Measurements from ENCODE around the gene JAK2.

DNA sequence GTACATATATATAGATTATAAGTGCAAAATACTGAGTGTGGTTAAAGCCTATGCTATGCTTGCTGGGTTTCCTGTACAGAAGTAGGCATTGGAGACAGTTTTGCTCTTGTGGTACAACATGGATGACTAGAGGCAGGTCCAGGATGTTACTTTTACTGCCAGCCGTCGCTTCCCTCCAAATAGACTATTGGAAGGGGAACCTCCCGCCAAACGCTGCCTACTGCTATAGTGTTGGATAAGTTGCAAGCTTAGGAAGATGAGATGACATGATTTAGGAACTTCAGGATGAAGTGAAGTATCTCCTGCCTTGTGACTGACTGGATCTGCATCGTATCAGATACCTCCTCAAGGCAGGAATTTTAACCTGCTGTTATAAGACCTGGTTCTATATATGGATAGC lies 30.9 kb downstream of the JAK2 start:
- TF ChIP-seq, protein P1, sequence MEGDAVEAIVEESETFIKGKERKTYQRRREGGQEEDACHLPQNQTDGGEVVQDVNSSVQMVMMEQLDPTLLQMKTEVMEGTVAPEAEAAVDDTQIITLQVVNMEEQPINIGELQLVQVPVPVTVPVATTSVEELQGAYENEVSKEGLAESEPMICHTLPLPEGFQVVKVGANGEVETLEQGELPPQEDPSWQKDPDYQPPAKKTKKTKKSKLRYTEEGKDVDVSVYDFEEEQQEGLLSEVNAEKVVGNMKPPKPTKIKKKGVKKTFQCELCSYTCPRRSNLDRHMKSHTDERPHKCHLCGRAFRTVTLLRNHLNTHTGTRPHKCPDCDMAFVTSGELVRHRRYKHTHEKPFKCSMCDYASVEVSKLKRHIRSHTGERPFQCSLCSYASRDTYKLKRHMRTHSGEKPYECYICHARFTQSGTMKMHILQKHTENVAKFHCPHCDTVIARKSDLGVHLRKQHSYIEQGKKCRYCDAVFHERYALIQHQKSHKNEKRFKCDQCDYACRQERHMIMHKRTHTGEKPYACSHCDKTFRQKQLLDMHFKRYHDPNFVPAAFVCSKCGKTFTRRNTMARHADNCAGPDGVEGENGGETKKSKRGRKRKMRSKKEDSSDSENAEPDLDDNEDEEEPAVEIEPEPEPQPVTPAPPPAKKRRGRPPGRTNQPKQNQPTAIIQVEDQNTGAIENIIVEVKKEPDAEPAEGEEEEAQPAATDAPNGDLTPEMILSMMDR (conservative IDR thresholded peaks at IDR 0.05) = no peak
- no peak for TF ChIP-seq EZH2 (IDR thresholded peaks at IDR 0.05; ENCODE audit: low read depth)

All from PC-9 (cell line).